ENCODE data around the gene PARP3.
A peak's percentile ranks its signal among the peaks of the same experiment; 100 is the strongest.

PARP3 gene

DNA sequence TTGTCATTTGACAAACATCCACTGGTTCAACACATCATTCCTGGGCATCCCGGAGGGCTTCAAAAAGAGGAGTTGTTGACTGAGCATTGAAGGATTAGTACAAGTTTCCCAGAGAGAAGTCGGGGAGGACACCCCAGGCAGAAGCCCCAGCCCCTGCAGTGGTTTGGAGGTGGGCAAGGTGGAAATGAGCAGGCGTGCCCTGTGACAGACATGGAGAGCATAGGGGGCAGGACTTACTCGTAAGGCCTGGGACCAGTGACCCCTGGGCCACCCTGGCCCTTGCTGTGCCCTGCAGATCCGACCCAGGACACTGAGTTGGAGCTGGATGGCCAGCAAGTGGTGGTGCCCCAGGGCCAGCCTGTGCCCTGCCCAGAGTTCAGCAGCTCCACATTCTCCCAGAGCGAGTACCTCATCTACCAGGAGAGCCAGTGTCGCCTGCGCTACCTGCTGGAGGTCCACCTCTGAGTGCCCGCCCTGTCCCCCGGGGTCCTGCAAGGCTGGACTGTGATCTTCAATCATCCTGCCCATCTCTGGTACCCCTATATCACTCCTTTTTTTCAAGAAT, 5.9 kb downstream of the PARP3 start:
- DNase-seq (ENCODE audit: low spot score) = no peak

DNA sequence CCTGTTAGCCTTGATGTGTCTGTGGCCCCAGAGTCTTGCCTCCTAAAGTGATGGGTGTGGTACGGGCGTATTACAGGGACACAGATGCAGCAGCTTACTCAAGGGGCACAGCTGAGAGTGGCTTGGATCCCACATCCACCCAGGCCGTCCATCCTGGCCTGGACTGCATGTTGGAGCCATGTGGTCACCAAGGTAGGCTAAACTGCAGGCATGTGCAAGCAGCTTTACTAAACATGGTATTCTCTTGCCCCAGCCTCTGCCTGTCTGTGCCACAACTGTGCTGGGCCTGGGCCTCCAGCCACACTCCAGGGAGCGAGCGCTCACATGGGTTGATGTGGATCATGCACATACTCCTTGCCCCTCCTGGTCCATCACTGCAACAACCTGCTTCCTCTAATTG, 7.0 kb downstream of the PARP3 start:
- DNase-seq (ENCODE audit: low spot score) = no peak

DNA sequence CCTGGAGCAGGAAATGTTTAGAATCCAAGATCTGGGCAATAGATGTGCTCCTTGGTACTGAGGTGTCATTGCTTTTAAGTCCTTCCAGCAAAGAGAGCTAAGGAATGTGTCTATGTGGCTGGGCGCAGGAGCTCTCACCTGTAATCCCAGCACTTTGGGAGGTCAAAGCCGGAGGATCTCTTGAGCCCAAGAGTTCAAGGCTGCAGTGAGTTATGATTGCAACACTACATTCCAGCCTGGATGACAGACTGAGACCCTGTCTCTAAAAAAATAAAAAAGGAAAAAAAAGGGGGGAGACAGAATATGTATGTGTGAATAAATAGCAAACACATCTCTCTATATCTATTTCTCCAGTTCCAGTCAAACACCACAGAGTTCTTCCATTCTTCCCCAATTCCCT, 8.7 kb downstream of the PARP3 start:
- no peak for DNase-seq (ENCODE audit: low spot score)

DNA sequence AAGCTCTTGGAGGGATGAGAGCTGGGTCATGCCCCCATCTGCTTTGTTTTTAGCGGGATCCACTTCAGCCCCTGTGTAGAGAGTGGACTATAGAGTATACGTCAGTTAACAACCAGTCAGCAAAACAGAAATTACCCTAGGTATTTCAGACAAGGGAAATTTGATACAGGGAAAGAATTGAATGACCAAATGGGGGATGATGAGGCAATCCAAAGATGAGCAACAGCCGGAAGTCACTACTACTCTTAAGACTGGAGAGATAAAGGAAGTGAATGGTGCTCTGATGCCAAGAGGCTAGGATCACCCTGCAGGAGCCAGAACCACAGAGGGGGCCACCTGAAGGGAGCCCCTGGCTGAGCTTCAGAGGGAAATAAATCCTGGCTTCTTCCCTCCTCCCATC, 11.3 kb downstream of the PARP3 start:
- DNase-seq (ENCODE audit: low spot score) = no peak

DNA sequence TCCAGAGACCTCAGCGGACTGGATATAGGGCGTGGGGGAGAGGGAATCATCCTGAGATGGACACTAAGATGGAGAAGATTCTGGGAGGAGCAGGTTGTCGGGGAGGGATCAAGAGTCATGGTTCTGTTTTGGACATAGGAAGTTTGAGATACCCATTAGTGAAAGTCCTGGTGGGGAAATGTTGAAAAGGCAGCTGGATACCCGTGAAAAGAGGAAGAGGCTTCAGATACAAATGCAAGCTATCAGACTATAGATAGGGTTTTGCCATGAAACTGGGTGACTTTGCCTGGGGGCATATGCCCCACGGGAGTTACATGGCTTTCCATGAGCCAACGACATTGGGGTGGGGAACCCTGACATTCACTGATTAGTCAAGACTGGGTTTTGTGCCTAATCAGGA, 11.9 kb downstream of the PARP3 start:
- DNase-seq (ENCODE audit: low spot score) = no peak

DNA sequence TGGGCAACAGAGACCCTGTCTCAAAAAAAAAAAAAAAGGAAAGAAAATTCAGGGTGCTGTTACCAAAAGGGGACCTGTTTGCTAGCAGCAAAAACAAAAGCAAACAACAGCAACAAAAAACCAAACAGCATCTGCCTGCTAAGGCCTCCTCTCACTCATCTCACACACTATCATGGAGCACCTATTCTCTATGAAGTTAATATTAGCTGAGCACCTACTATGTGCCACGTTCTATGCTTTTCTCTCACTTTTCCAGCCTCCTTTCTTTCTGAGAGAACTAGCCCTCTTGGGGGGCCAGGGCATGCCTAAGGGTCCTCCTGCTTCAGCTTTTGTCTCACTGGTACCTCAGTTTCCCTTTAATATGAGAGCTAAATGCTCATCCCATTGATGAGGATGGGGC, 12.6 kb downstream of the PARP3 start:
- no peak for DNase-seq (ENCODE audit: low spot score)

DNA sequence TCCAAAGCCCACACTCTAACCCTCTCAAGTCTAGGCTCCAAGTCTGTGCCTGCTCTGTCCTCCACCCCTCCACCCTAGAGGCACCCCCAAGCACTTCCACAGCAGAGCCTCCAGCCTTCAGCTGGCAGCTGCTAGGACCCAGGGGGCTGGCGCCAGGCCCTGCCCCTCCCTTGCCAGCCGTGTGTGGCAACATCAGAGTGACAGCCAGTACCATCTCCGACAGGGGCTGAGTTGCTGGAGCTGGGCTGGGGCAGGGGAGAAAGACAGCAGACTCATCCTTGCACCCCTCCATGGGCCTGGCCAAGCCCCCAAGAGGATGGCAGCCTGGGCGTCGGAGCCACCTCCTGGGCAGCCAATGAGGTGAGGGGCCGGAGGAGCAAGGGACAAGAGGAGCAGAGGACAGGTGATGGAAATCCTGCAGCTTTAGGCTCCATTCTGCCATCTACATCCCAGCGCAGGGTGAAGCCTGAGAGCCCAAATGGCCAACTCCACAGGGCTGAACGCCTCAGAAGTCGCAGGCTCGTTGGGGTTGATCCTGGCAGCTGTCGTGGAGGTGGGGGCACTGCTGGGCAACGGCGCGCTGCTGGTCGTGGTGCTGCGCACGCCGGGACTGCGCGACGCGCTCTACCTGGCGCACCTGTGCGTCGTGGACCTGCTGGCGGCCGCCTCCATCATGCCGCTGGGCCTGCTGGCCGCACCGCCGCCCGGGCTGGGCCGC, 13.2 kb downstream of the PARP3 start, which contains the start of gene GPR62:
GPR62 (plus strand) TSS at position 207 of the 718 bp plus-strand sequence; CDS start at position 479, 272 bp downstream.
- peak; percentile 94 for DNase-seq (ENCODE audit: low spot score)

DNA sequence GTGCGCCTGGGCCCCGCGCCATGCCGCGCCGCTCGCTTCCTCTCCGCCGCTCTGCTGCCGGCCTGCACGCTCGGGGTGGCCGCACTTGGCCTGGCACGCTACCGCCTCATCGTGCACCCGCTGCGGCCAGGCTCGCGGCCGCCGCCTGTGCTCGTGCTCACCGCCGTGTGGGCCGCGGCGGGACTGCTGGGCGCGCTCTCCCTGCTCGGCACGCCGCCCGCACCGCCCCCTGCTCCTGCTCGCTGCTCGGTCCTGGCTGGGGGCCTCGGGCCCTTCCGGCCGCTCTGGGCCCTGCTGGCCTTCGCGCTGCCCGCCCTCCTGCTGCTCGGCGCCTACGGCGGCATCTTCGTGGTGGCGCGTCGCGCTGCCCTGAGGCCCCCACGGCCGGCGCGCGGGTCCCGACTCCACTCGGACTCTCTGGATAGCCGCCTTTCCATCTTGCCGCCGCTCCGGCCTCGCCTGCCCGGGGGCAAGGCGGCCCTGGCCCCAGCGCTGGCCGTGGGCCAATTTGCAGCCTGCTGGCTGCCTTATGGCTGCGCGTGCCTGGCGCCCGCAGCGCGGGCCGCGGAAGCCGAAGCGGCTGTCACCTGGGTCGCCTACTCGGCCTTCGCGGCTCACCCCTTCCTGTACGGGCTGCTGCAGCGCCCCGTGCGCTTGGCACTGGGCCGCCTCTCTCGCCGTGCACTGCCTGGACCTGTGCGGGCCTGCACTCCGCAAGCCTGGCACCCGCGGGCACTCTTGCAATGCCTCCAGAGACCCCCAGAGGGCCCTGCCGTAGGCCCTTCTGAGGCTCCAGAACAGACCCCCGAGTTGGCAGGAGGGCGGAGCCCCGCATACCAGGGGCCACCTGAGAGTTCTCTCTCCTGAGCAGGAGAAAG, 14.0 kb downstream of the PARP3 start:
- peak; percentile 69 for DNase-seq (ENCODE audit: low spot score)

DNA sequence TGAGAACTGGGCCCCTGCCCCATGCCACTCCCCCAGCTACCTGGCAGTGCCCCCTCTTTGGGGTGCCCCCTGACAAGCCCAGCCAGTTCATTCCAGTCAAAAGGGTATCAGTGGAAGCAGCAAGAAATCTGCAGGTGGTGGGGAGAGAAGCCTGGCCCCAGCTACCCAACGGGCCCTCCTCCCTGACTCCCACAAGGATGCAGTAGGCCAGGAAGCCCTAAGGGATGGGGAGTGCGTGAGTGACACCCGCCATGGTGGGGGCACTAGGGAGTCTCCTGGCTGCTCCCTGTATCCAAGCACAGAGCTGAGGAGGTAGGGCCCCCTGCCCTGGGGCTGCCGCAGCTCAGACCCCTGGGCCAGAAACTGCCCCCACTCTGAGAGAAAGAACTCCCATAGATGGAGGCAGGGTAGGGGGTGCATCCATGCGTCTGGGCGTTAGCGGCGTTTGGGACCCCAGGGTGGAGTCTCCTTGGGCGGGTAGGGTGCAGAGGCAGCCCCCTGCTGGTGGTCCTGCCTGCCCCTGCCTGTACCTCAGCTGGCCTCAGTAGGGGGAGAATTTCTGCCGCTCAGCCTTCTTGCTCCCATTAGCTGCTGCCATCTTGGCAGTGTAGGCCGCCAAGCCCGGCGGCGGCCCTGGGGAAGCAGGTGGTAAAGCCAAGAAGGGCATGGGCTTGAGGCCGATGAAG, 15.5 kb downstream of the PARP3 start:
- no peak for DNase-seq (ENCODE audit: low spot score)

DNA sequence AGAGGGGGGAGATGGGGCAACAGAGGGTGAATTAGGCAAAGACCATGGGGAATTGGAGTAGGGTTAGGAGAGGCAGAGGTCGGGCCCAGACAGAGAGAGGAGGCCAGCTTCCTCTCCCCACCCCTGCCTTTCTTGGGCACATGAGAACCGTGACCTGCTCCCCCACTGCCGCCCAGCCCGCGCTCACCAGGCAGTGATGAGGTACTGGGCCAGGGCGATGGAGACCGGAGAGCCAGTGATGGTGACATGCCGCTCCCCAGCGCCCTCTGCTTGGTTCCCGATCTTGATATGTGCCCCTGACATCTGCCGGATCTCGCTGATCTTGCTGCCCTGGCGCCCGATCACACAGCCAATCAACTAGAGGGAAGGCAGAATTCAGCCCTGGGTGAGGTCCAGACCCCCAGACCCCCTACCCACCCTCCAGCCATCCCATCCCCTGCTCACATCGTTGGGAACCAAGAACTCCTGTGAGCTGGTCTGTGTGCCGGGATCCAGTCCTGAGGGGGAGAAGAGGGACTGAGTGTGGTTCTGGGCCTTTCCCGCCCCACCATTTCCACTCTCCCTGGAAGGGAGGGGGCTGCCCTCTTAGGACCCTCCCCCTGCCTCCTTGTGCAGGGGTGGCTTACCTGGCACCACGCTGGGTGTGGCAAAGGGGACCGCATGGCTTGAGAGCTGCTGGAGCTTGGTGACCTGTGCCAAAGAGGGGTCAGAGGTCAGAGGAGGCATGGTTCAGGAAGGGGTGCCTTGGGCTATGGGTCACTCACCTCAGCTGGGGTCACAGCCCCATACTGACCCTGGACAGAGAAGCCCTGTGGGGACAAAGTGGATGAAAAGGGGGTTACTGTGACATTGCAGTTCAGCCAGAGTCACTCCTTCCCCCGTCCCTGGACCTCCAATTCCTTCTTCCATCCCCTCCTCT, 16.7 kb downstream of the PARP3 start:
- no peak for DNase-seq (ENCODE audit: low spot score)

DNA sequence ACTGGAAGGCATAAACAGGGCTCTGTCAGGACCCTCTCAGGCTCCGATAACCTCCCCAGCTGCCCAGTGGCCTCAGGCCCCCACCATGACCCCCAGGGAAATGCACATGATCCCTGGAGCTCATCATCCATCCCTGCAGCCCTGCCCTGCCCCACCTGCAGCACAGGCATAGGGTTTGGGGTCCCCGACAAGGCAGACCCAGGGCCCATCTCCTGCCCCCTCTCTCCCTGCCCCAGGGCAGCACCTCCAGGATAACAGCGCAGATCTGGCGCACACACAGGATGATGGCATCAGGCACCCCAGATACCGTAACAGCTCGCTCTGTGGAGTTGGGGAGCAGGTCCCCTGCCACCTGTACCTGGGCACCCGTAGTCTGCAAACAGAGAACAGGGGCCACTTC, 17.5 kb downstream of the PARP3 start:
- DNase-seq (ENCODE audit: low spot score) = no peak

DNA sequence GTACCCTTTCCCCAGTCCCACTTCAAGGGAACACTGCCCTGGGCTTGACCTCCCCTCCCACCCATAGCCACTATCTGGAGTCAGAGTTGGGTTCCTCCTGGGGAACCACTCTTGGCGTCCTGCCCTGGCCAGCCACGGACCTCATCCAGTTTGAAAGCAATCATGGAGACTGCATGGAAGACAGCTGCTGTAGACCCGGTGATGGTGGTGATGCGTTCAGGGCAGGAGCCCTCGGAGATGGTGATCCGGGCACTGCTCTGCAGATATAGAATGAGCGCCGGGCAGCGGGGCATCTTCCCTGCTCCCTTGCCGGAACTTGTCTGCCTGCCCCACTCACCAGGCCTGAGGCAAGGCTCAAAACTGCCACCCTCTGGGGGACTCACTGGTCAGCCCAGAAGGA, 18.2 kb downstream of the PARP3 start:
- DNase-seq (ENCODE audit: low spot score) = no peak

DNA sequence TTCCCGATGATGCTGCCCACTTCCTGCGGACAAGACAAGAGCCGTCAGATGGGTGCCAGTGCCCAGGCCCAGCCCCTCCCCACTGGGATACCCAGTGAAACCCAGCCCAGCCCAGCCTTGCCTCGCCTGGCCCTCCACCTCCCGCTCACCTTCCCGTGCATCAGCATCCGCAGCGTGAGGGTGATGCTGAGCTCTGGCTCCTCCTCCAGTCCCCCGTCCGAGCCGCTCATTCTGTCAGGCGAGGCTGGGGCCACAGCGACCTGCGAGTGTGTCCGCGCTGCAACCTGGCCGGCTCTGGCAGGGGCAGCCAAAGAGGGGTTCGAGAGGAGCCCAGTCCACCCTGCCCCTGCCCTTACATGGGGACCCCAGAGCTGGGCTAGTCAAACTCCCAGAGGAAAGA, 18.8 kb downstream of the PARP3 start:
- DNase-seq (ENCODE audit: low spot score) = no peak

DNA sequence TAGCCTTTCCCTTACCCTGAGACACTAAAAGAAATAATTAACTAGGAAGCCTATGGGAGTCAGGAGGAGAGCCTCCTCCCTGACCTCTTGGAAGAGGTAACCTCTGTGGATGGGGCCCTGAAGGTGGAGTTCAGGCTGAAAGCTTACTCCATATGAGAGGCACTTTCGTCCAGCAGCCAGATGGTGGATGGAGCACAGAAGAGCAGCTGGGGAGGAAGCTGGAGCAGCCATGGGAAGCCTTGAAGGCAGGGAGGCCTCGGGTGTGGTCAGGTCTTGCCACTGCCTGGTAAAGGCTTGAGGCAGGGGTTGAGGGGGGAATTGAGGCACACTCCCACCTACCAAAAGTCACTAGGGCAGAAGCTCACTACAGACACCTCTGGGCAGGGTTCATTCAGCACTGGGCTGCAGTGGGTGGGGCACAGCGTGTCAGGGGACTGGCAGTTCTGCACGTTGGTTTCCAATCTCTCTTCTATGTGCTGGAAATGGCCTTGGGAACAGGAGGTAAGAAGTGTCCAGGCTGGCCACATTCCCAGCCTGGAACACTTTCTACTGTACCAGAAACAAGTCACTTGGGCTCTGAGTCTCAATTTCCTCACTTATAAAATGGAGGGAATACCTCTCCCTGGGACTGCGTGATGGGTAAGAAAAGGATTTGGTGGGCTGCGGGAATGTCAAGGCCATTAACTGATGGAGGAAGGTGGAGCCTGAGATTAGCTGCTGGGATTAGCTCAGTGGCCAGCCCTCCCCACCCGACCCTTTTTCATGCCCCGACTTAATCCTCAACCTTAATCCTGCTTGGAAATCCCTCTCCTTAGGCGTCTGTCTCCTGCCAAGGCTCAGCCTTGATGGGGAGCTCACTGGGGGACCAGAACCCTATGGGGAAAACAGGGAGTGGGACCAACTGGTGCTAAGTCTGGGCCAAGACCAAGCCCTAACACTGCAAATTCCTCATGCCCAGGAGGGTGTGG, 19.7 kb downstream of the PARP3 start:
- no peak for DNase-seq (ENCODE audit: low spot score)

DNA sequence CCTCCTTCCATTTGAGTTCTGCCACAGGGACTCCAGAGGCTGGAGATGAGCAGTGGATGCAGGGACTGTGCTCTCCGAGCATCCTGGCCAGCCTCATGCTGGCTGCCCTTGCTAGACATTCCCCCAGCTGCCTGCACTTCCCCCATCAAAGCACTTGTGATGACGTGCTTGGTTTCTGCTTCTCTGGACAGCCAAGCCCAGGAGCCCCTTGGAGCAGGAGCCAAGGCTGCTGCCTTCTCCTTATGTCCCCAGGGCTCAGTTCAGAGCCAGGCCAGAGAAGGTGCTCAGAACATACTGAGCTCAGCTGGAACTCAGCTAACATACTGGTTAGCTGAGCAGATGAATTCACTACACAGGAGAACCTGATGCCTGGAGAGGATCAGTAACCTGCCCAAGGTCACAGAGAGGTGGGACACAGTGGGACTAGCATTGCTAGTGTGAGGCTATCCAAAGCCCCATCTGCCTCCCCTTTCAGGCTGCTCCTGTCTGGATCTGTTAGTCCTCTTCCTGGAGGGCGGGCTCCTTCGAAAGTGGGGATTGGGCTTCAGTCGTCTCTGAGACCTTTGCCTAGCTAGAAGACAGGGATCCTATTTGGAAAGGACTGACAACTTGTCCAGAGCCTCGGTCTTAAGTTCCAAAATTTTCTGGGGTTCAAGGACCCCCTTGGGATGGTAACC, 20.8 kb downstream of the PARP3 start:
- DNase-seq (ENCODE audit: low spot score) = no peak

DNA sequence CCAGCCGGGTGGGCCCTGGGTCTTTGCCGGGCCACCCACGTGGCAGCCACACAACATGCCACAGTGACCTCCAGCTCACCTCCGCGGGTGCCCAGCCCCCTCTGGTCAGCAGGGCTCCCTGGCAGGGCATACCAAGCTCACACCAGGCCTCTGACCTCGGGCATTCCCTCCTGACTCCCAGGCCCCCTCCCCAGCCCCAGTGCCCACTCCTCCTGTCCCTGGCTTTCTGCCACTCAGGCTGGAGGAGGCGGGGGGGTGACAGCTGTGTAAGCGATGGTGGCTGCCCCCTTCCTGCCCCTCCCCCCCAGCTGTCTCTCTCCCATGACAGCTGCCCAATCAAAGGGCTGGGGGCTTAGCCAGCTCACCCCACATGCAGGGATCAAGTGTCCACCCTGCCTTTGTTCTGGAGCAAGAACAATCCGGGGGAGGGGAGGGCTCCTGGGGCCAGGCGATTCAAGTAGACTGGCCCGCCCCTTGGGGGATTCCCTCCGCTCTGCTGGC, 21.8 kb downstream of the PARP3 start:
- DNase-seq (ENCODE audit: low spot score) = peak; percentile 70

DNA sequence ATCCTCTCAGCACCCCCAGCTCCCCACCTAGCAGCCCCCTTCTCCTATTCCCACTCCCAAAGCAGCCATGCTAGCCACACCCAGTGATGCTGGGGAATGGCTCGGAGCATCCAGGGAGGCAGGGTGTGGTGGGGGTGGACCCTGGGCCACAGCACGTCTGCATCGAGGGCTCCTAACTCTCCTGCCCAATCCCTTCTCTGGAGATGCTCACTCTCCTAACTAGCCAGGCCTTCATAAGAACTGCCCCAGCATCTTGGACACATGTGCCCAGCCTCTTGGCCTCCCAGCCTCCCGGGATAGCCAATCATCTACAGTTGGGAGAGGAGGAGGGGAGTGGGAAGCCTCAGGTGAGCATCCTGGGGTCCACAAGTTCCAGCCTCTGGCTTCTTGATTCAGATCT, 22.4 kb downstream of the PARP3 start:
- DNase-seq (ENCODE audit: low spot score) = no peak

DNA sequence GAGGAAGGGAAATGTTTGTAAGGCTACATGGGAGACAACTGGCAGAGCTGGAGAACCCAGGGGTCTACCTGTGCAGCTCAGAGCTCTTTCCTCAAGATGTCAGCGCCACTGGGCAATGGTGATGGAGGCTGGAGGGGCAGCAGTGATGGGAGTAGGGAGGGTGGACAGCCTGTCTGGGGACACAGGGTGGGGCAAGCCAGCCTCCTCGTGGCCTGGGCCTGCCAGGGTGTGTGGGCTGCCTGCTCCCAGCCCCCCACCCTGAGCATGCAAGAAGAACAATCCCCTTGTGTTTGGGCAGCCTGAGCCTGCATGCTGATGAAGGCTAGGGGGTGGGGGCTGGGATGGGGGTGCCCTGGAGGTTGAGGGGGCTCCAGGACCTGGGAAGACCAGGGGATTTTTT, 23.9 kb downstream of the PARP3 start:
- peak; percentile 95 for DNase-seq (ENCODE audit: low spot score)

DNA sequence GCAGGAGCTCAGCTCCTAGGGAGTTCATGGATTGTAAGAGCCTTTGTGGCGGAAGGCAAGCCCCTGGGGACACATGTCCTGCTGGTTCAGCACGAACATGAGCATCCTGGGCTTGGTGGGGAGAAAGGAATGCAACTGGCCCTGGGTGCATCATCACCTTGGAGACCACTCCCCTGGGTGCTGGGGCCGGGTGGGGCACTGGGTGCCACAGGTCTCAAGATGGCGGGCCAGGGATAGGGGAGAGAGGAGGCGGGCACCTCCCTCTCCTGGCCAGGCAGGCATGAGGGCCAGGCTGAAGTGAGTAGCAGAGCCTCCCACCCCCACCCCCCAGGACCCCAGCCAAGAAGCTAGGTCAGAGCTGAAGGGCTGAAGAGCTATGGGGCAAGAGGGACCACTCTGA, 24.3 kb downstream of the PARP3 start:
- no peak for DNase-seq (ENCODE audit: low spot score)

Measured in Ammon's horn (tissue), 1 donor.